ENCODE measurements around the gene DYTN.

- TF ChIP-seq EZH2 (IDR thresholded peaks at IDR 0.05; ENCODE audit: borderline replicate concordance, low read depth, low read length, severe bottlenecking), result no peak
- TF ChIP-seq, protein P1, sequence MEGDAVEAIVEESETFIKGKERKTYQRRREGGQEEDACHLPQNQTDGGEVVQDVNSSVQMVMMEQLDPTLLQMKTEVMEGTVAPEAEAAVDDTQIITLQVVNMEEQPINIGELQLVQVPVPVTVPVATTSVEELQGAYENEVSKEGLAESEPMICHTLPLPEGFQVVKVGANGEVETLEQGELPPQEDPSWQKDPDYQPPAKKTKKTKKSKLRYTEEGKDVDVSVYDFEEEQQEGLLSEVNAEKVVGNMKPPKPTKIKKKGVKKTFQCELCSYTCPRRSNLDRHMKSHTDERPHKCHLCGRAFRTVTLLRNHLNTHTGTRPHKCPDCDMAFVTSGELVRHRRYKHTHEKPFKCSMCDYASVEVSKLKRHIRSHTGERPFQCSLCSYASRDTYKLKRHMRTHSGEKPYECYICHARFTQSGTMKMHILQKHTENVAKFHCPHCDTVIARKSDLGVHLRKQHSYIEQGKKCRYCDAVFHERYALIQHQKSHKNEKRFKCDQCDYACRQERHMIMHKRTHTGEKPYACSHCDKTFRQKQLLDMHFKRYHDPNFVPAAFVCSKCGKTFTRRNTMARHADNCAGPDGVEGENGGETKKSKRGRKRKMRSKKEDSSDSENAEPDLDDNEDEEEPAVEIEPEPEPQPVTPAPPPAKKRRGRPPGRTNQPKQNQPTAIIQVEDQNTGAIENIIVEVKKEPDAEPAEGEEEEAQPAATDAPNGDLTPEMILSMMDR (IDR thresholded peaks at IDR 0.05; ENCODE audit: borderline replicate concordance, extremely low read depth, low read length, poor library complexity, severe bottlenecking), result no peak
Observed at GRCh38 chr2:206733341-206733740, 15.1 kb upstream of the DYTN start.

Measured in DND-41 (cell line).